GM18907 (cell line): ENCODE measurements around the gene SLC9A3.

ENCODE experiments used
- ATAC-seq: cut with Tn5 transposase; IDR thresholded peaks from one replicate; pipeline ENCODE4 v1.9.1; 2021; ENCODE audit warnings: mild to moderate bottlenecking, moderate library complexity; ENCODE audit not compliant: unreplicated experiment

The SLC9A3 gene

GRCh38 chr5:433836-434235 is 90.4 kb downstream of the SLC9A3 start:
- ATAC-seq: no peak

GRCh38 chr5:432928-433791 is 91.1 kb downstream of the SLC9A3 start:
- no peak for ATAC-seq

DNA sequence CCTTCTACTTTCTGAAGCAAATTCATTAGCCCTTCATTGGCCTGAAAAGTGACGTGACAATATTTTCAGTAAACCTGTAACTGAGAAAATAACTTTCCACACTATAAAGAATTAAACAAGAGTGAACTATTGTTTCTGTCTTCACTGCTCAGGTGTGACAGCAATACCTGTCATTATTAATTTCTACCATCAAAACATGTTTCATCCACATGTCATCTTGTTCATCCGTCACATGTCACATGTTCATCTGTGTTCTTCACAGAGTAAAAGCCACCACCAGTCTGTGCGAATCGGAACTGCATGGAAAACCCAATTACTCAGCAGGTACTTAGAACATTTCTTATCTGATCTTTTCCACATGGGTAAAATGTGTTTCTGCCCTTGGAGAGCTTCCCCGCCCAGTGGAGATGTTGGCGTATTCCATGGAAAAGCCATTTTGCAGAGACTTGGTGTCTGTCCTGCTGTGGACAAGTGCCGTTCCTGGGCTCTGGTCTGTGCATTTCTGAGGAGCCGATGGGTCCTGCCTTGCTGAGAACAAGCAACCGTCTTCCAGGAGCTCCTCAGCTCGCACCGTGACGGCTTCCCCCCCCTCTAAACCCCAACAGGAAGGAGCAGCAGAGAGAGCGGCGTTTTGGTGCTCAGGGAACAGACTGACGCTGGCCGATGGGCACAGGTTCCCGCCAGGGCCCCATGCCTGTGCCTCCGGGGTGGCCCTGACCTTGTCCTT is 91.9 kb downstream of the SLC9A3 start:
- no peak for ATAC-seq

GRCh38 chr5:431711-432050 is 92.6 kb downstream of the SLC9A3 start:
- no peak for ATAC-seq

GRCh38 chr5:431001-431710 is 93.1 kb downstream of the SLC9A3 start:
- ATAC-seq: peak; percentile 75

DNA sequence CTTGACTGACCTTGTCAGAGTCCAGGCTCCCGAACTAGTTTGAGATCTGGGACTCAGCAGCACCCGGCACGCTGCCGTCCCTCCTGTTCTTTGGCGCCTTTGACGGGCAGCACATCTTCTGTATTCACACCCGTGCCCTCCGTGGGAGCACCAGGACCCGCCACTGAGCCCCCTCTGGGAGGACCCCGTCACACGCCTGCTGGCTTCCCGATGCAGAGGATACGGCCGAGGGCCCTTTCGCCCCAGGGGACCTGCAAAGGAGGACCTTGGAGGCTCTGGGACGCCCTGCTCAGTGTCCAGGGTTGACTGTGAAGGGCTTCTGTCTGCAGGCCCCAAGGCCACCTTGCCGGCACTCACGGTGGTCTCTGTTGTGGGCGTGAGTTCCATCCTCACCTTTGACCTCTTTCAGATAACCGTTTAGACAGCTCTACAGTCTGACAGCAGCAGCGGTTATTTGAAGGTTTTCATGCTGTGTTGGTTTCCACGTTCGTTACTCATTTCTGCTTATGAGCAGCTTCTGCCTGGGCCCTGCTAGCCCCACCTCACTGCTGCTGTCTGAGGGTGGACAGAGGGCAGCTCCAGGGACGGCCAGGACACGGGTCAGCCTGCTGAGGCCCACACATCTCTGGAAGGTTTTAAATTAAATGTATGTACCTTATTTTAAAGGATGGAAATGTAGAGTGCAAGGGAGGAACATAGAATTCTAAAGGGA is 93.9 kb downstream of the SLC9A3 start:
- no peak for ATAC-seq

- ATAC-seq: no peak
Observed at GRCh38 chr5:429453-430188, 94.6 kb downstream of the SLC9A3 start.

- no peak for ATAC-seq
Observed at GRCh38 chr5:428754-429452, 95.3 kb downstream of the SLC9A3 start.

DNA sequence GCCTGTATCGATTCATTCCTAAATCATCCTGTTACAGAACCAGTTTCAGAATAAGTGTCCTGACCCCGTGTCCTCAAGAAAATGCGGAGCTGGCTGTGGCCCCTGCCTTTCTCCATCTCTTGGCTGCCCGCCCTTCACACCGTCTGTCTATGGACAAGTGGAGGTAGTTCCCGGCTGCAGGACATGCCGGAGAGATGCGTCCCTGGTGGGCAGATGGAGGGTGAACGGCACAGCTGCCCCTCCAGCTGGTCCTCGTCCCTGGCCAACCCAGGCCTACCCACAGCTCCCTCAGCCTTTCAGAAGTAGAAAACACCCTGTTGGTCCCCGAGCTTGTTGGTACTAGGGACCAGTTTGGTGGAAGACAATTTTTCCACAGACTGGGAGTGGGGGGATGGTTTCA is 96.0 kb downstream of the SLC9A3 start:
- no peak for ATAC-seq

- no peak for ATAC-seq
Observed at GRCh38 chr5:427415-428087, 96.7 kb downstream of the SLC9A3 start.

GRCh38 chr5:426392-426976 is 97.8 kb downstream of the SLC9A3 start:
- no peak for ATAC-seq

- ATAC-seq: no peak
Observed at GRCh38 chr5:425714-426113, 98.5 kb downstream of the SLC9A3 start.

DNA sequence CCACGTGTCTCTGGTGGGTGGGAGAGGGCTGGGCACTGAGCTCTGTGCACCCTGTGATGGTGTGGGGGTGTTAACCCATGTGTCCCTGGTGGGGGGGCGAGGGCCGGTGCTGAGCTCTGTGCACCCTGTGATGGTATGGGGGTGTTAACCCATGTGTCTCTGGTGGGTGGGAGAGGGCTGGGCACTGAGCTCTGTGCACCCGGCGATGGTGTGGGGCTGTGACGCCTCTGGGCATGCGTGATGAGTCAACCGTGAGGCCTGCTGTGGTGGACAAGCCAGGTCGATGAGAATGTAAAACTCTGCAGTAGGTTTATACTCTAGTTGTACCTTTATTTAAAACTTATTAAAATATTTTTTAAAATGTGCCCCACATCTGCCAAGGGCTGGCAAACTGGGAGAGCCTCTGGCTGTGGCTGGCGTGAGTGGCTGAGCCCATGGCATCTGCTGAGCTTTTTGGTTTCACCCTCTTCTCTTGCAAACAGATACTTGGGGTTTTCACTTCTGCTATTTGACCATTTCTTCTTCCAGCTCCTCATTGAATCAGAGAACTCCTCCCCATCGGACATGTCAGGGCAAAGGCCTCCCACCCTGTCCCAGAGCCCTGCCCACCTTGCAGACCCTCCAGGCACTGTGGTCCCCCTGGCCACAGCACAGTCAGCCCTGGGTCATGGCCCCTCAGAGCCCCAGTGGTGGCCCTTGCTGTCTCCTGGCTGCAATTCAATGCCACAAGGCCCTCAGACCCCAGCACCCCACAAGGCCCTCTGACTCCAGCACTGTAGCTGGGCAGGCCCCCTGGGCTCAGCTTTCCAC is 99.7 kb downstream of the SLC9A3 start:
- ATAC-seq: peak; percentile 91

- no peak for ATAC-seq
Observed at GRCh38 chr5:423626-424261, 100.5 kb downstream of the SLC9A3 start.

- no peak for ATAC-seq
Observed at GRCh38 chr5:423233-423565, 101.0 kb downstream of the SLC9A3 start.

GRCh38 chr5:422323-423232 is 101.7 kb downstream of the SLC9A3 start:
- ATAC-seq: no peak

DNA sequence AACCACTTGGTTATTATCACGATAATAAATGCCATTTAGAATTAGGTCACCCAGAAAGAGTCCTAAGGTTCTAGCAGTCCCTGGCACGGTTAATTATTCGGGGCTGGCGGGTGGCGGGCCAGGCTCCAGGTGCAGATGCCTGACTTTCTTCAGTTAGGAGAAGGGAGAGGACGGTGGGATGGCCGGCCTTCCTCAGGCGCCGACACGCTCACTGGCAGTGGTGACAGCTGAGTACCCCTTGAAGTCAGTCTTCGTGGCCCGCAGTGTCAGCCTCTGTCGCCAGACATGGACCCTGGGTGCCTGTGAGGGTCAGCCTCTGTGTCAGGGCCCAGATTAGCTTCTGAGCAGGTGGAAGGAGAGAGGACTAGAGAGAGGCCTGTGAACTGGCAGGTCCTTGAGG is 102.3 kb downstream of the SLC9A3 start:
- no peak for ATAC-seq
